ENCODE measurements around the gene LAS1L.

DNA sequence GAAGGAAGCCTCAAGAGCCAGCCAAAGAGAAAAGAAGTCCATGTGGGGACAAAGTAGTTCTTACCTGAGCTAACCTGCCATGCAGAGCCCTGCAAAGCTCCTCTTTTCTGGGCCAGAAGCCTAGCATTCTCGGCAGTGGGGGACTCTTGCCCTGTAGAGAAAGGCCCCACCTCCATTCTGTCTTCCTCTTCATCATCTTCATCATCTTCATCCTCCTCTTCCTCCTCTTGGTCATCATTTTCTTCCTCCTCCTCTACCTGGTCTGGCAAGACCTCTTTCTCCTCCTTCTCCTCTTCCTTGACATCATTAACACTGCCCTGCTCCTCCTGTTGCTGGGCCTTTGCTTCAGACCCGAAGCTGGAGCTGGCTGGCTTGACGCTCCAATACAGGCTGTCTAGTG is 16.7 kb downstream of the LAS1L start:
- TF ChIP-seq, protein P1, sequence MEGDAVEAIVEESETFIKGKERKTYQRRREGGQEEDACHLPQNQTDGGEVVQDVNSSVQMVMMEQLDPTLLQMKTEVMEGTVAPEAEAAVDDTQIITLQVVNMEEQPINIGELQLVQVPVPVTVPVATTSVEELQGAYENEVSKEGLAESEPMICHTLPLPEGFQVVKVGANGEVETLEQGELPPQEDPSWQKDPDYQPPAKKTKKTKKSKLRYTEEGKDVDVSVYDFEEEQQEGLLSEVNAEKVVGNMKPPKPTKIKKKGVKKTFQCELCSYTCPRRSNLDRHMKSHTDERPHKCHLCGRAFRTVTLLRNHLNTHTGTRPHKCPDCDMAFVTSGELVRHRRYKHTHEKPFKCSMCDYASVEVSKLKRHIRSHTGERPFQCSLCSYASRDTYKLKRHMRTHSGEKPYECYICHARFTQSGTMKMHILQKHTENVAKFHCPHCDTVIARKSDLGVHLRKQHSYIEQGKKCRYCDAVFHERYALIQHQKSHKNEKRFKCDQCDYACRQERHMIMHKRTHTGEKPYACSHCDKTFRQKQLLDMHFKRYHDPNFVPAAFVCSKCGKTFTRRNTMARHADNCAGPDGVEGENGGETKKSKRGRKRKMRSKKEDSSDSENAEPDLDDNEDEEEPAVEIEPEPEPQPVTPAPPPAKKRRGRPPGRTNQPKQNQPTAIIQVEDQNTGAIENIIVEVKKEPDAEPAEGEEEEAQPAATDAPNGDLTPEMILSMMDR (IDR thresholded peaks at IDR 0.05; ENCODE audit: low read depth, low read length, poor library complexity, severe bottlenecking) = no peak
- no peak for TF ChIP-seq EZH2phosphoT487 (IDR thresholded peaks at IDR 0.05; ENCODE audit: borderline replicate concordance, low read length)
